PFSK-1 (cell line): ENCODE results near the gene OPCML.

Experiments
- POLR2AphosphoS5 ChIP-seq: IDR thresholded peaks from 2 replicates; pipeline ENCODE4 v1.6.1; 2012; ENCODE audit warnings: low read depth, mild to moderate bottlenecking, control low read depth, low read length, moderate library complexity
- SIN3A ChIP-seq: IDR thresholded peaks from 2 replicates; pipeline ENCODE4 v1.6.1; 2012; ENCODE audit warnings: mild to moderate bottlenecking, low read length, moderate library complexity, borderline replicate concordance; ENCODE audit not compliant: insufficient read depth
- TAF1 ChIP-seq: IDR thresholded peaks from 2 replicates; pipeline ENCODE4 v1.6.1; 2012; ENCODE audit warnings: low read length, control low read depth, borderline replicate concordance; ENCODE audit not compliant: insufficient read depth
- TF ChIP-seq, protein P1 (sequence below), 2 experiments: IDR thresholded peaks; 2 replicates each; pipeline versions ENCODE4 v1.6.1 to v1.8.0; 2011 to 2012; ENCODE audit warnings: low read depth in 2 of 2, low read length in 2 of 2, control low read depth in 1 of 2, inconsistent platforms in 1 of 2, mild to moderate bottlenecking in 1 of 2, moderate library complexity in 1 of 2; ENCODE audit not compliant: insufficient read depth in 1 of 2

DNA sequence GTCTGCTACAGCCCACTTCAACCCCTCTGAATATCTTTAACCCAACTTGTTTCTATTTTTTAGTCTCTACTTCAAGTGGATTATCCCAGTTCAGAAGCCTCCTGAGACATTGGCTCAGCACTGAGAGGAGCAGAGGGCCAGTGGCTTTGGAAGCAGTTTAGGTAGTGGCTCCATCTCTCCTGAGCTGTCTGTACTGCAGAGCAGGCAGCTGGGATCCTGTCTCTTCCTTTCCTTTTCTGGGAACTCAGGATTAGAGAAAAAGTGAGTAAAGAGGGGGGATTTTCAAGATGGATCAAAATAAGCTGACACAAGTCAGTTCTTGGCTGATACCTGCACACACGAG is 512.0 kb downstream of the OPCML start:
- TF ChIP-seq POLR2AphosphoS5 (no peak), TAF1 (no peak), SIN3A (no peak)
- TF ChIP-seq, protein P1, sequence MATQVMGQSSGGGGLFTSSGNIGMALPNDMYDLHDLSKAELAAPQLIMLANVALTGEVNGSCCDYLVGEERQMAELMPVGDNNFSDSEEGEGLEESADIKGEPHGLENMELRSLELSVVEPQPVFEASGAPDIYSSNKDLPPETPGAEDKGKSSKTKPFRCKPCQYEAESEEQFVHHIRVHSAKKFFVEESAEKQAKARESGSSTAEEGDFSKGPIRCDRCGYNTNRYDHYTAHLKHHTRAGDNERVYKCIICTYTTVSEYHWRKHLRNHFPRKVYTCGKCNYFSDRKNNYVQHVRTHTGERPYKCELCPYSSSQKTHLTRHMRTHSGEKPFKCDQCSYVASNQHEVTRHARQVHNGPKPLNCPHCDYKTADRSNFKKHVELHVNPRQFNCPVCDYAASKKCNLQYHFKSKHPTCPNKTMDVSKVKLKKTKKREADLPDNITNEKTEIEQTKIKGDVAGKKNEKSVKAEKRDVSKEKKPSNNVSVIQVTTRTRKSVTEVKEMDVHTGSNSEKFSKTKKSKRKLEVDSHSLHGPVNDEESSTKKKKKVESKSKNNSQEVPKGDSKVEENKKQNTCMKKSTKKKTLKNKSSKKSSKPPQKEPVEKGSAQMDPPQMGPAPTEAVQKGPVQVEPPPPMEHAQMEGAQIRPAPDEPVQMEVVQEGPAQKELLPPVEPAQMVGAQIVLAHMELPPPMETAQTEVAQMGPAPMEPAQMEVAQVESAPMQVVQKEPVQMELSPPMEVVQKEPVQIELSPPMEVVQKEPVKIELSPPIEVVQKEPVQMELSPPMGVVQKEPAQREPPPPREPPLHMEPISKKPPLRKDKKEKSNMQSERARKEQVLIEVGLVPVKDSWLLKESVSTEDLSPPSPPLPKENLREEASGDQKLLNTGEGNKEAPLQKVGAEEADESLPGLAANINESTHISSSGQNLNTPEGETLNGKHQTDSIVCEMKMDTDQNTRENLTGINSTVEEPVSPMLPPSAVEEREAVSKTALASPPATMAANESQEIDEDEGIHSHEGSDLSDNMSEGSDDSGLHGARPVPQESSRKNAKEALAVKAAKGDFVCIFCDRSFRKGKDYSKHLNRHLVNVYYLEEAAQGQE (IDR thresholded peaks at IDR 0.05; ENCODE audit: insufficient read depth in 1 of 2, low read depth in 2 of 2, low read length in 2 of 2) = no peak
